ENCODE data around the gene FAM3D. TPM values are rescaled to one million over a fixed set of nuclear protein-coding genes. Genes with fewer than 3 reads are reported as not detected.

The FAM3D gene
- total RNA-seq, 1 experiment from 2014 or later: not detected

DNA sequence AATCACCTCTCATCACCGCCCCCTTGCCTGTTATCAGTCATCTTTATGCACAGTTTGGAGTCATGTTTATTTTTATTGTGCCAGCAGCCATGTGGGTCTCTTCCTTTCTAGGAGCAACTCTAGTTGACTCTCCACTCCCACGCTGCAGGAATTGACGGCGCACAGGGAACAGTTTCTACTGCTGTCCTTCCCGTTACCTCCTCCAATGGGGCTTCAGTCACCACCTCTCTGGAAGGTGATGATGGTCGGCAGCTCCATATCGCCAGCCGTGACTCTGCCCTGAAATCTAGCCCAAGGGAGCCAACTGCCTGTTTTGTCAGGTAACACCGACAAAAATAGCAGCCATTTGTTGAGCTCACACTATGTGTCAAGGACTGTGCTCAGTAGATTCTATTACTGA lies 53.7 kb downstream of the FAM3D start:
- no TSS peak for BruUV-seq (replicated peaks)
- ChIA-PET CTCF (no interaction called here), POLR2A (no interaction called here)
- in situ Hi-C loops (cut with HindIII; ENCODE audit: low pct_unique_long_range_greater_than_20kb, low sequenced_read_pairs): no loop called here
- ATAC-seq (no peak), DNase-seq (ENCODE audit: low read depth, low spot score) (no peak)
- Histone ChIP-seq H3K9me3 (ENCODE audit: control insufficient read depth, insufficient read depth, low read depth, low read length) (no peaks in the 10 kb centered on the region), H3K4me1 (ENCODE audit: control insufficient read depth, insufficient read depth, low read length) (no peaks in the 10 kb centered on the region; the same call in 1 of the 2 replicates), H3K4me3 (ENCODE audit: low read depth in 2 of 2, low read length in 2 of 2) (no peak overlapping the region), H3K27me3 (ENCODE audit: control insufficient read depth, insufficient read depth, low read length) (no peaks in the 10 kb centered on the region), H3K36me3 (ENCODE audit: control insufficient read depth, insufficient read depth, low read length) (no peaks in the 10 kb centered on the region), H3K27ac (ENCODE audit: low read length) (no peak overlapping the region)
- TF ChIP-seq, protein P1, sequence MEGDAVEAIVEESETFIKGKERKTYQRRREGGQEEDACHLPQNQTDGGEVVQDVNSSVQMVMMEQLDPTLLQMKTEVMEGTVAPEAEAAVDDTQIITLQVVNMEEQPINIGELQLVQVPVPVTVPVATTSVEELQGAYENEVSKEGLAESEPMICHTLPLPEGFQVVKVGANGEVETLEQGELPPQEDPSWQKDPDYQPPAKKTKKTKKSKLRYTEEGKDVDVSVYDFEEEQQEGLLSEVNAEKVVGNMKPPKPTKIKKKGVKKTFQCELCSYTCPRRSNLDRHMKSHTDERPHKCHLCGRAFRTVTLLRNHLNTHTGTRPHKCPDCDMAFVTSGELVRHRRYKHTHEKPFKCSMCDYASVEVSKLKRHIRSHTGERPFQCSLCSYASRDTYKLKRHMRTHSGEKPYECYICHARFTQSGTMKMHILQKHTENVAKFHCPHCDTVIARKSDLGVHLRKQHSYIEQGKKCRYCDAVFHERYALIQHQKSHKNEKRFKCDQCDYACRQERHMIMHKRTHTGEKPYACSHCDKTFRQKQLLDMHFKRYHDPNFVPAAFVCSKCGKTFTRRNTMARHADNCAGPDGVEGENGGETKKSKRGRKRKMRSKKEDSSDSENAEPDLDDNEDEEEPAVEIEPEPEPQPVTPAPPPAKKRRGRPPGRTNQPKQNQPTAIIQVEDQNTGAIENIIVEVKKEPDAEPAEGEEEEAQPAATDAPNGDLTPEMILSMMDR (IDR thresholded peaks at IDR 0.05): no peak
- TF ChIP-seq TCF7L2 (IDR thresholded peaks at IDR 0.05; ENCODE audit: low read depth, low read length): no peak
- TF ChIP-seq POLR2AphosphoS5 (IDR thresholded peaks at IDR 0.05; ENCODE audit: low read depth, low read length): no peak
- TF ChIP-seq, protein P2, sequence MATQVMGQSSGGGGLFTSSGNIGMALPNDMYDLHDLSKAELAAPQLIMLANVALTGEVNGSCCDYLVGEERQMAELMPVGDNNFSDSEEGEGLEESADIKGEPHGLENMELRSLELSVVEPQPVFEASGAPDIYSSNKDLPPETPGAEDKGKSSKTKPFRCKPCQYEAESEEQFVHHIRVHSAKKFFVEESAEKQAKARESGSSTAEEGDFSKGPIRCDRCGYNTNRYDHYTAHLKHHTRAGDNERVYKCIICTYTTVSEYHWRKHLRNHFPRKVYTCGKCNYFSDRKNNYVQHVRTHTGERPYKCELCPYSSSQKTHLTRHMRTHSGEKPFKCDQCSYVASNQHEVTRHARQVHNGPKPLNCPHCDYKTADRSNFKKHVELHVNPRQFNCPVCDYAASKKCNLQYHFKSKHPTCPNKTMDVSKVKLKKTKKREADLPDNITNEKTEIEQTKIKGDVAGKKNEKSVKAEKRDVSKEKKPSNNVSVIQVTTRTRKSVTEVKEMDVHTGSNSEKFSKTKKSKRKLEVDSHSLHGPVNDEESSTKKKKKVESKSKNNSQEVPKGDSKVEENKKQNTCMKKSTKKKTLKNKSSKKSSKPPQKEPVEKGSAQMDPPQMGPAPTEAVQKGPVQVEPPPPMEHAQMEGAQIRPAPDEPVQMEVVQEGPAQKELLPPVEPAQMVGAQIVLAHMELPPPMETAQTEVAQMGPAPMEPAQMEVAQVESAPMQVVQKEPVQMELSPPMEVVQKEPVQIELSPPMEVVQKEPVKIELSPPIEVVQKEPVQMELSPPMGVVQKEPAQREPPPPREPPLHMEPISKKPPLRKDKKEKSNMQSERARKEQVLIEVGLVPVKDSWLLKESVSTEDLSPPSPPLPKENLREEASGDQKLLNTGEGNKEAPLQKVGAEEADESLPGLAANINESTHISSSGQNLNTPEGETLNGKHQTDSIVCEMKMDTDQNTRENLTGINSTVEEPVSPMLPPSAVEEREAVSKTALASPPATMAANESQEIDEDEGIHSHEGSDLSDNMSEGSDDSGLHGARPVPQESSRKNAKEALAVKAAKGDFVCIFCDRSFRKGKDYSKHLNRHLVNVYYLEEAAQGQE (IDR thresholded peaks at IDR 0.05; ENCODE audit: insufficient read depth in 1 of 2, low read depth in 2 of 2, low read length in 1 of 2): no peak
- TF ChIP-seq SIN3A (IDR thresholded peaks at IDR 0.05; ENCODE audit: borderline replicate concordance, insufficient read depth, low read depth, low read length): no peak
- intact Hi-C loops (cut with micrococcal nuclease; ENCODE audit: unreplicated experiment): no loop called here

DNA sequence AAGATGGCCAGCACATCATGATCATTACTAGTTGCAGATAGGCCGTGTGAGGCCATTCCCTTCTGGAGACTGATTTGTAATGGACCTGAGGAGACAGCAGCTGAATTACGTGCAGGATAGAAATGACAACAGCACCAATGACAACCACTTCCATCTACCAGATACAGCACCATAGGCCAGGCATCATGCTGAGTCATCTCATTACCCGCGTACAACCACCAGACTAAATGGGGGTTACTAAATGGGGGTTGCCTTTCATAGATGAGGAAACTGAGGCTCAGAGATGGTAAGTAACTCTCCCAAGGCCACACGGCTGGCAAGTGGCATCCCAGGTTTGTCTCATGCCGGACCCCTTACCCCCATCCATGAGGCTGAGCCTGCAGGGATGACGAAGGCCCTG lies 56.6 kb downstream of the FAM3D start:
- Histone ChIP-seq H3K4me1 (ENCODE audit: control insufficient read depth, insufficient read depth, low read length) (no peaks in the 10 kb centered on the region; the same call in 1 of the 2 replicates), H3K36me3 (ENCODE audit: control insufficient read depth, insufficient read depth, low read length) (no peaks in the 10 kb centered on the region), H3K4me3 (ENCODE audit: low read depth in 2 of 2, low read length in 2 of 2) (no peak overlapping the region), H3K27me3 (ENCODE audit: control insufficient read depth, insufficient read depth, low read length) (no peaks in the 10 kb centered on the region), H3K27ac (ENCODE audit: low read length) (no peak overlapping the region), H3K9me3 (ENCODE audit: control insufficient read depth, insufficient read depth, low read depth, low read length) (no peaks in the 10 kb centered on the region)
- intact Hi-C loops (cut with micrococcal nuclease; ENCODE audit: unreplicated experiment) (no loop called here), in situ Hi-C loops (cut with HindIII; ENCODE audit: low pct_unique_long_range_greater_than_20kb, low sequenced_read_pairs) (no loop called here)
- ATAC-seq (no peak), DNase-seq (ENCODE audit: low read depth, low spot score) (no peak)
- TF ChIP-seq TCF7L2 (IDR thresholded peaks at IDR 0.05; ENCODE audit: low read depth, low read length) (no peak), SIN3A (IDR thresholded peaks at IDR 0.05; ENCODE audit: borderline replicate concordance, insufficient read depth, low read depth, low read length) (no peak), POLR2AphosphoS5 (IDR thresholded peaks at IDR 0.05; ENCODE audit: low read depth, low read length) (no peak)
- TF ChIP-seq, protein P2 (IDR thresholded peaks at IDR 0.05; ENCODE audit: insufficient read depth in 1 of 2, low read depth in 2 of 2, low read length in 1 of 2): no peak
- TF ChIP-seq, protein P1 (IDR thresholded peaks at IDR 0.05): no peak
- BruUV-seq (replicated peaks): no TSS peak
- ChIA-PET POLR2A (no interaction called here), CTCF (no interaction called here)

Measured in Panc1 (cell line).